HepG2 (cell line): ENCODE results near the gene RPS5. TPM values are rescaled to one million over a fixed set of nuclear protein-coding genes. Genes with fewer than 3 reads are reported as not detected.

ENCODE experiments used
- ARNT ChIP-seq: fragments of 450-650 bp; IDR thresholded peaks from 2 replicates; pipeline ENCODE4 v1.6.1; 2017
- FLYWCH1 ChIP-seq: sonication (generic); formaldehyde crosslinking; IDR thresholded peaks from 2 replicates; pipeline ENCODE4 v1.8.1; 2023; ENCODE audit warnings: mild to moderate bottlenecking, missing genetic modification reagents
- RFXANK ChIP-seq: IDR thresholded peaks from 2 replicates; pipeline ENCODE4 v1.6.1; 2016
- SNRNP70 ChIP-seq: fragments of 200-400 bp; formaldehyde crosslinking; IDR thresholded peaks from 2 replicates; pipeline ENCODE4 v1.6.1; 2017; ENCODE audit warnings: mild to moderate bottlenecking, low read depth, low read length, moderate library complexity
- SRF ChIP-seq: IDR thresholded peaks from 2 replicates; pipeline ENCODE4 v1.6.1; 2011; ENCODE audit warnings: mild to moderate bottlenecking, low read depth, low read length, moderate library complexity
- STAT5B ChIP-seq: sonication (generic); formaldehyde crosslinking; IDR thresholded peaks from 2 replicates; pipeline ENCODE4 v1.4.0; 2020; ENCODE audit warnings: missing genetic modification reagents
- WIZ ChIP-seq: sonication (generic); formaldehyde crosslinking; IDR thresholded peaks from 2 replicates; pipeline ENCODE4 v1.5.1; 2020; ENCODE audit warnings: mild to moderate bottlenecking, missing genetic modification reagents
- ZNF234 ChIP-seq: sonication (generic); formaldehyde crosslinking; conservative IDR thresholded peaks from 2 replicates; pipeline ENCODE4 v1.5.1; 2020; ENCODE audit warnings: mild to moderate bottlenecking, missing genetic modification reagents
- ZNF317 ChIP-seq: sonication (generic); formaldehyde crosslinking; IDR thresholded peaks from 2 replicates; pipeline ENCODE4 v1.5.0; 2020; ENCODE audit warnings: mild to moderate bottlenecking, missing genetic modification reagents
- ZNF337 ChIP-seq: sonication (generic); formaldehyde crosslinking; IDR thresholded peaks from 2 replicates; pipeline ENCODE4 v1.5.1; 2020; ENCODE audit warnings: missing genetic modification reagents, low read depth, mild to moderate bottlenecking, borderline replicate concordance
- ZNF552 ChIP-seq: sonication (generic); formaldehyde crosslinking; IDR thresholded peaks from 2 replicates; pipeline ENCODE4 v1.9.0; 2022; ENCODE audit warnings: missing genetic modification reagents, mild to moderate bottlenecking, borderline replicate concordance
- ZNF577 ChIP-seq: sonication (generic); formaldehyde crosslinking; IDR thresholded peaks from 2 replicates; pipeline ENCODE4 v1.4.0; 2020; ENCODE audit warnings: mild to moderate bottlenecking, low read depth, missing genetic modification reagents, borderline replicate concordance
- polyA plus RNA-seq, 8 experiments: library from polyadenylated mRNA; depleted of rRNA in 3 of 8; stranded (reverse) in 7 of 8; unstranded in 1 of 8; fragments of >200 nt; fragmentation: Illumina TruSeq in 4 of 8; extraction: Trizol in 4 of 8; gene quantifications; 2 replicates each; pipeline versions ENCODE4 v1.2.1 to v1.2.3, GENCODE V29; 2011 to 2016; ENCODE audit warnings: low read depth in 4 of 8, missing spikeins in 1 of 8, mixed read lengths in 1 of 8; ENCODE audit not compliant: insufficient read depth in 1 of 8
- total RNA-seq, 5 experiments: library from RNA; depleted of rRNA; stranded (reverse); fragments of >200 nt; fragmentation: Illumina TruSeq; extraction: Trizol; gene quantifications; 2 replicates each; pipeline ENCODE4 v1.2.3, GENCODE V29; 2016; ENCODE audit warnings: low read depth in 1 of 5
- TF ChIP-seq, protein P1 (sequence below), 2 experiments: sonication (generic) in 1 of 2; formaldehyde crosslinking in 1 of 2; IDR thresholded peaks; 2 replicates each; pipeline versions ENCODE4 v1.4.0 to v1.6.1; 2016 to 2020; ENCODE audit warnings: borderline replicate concordance in 1 of 2, low read depth in 1 of 2, mild to moderate bottlenecking in 1 of 2, missing genetic modification reagents in 1 of 2
- TF ChIP-seq, protein P2 (sequence below), 2 experiments: IDR thresholded peaks; 2 replicates each; pipeline ENCODE4 v1.6.1; 2011 to 2012; ENCODE audit warnings: low read length in 2 of 2, borderline replicate concordance in 1 of 2, low read depth in 1 of 2, mild to moderate bottlenecking in 1 of 2, moderate library complexity in 1 of 2
- TF ChIP-seq, protein P3 (sequence below): sonication (generic); formaldehyde crosslinking; IDR thresholded peaks from 2 replicates; pipeline ENCODE4 v1.5.0; 2020; ENCODE audit warnings: missing genetic modification reagents
- TF ChIP-seq, protein P4 (sequence below): sonication (generic); formaldehyde crosslinking; IDR thresholded peaks from 2 replicates; pipeline ENCODE4 v1.4.0; 2020; ENCODE audit warnings: low read depth, mild to moderate bottlenecking, missing genetic modification reagents
- TF ChIP-seq, protein P5 (sequence below): sonication (generic); formaldehyde crosslinking; conservative IDR thresholded peaks from 2 replicates; pipeline ENCODE4 v1.8.0; 2022; ENCODE audit warnings: mild to moderate bottlenecking, moderate library complexity, missing genetic modification reagents

Gene RPS5
- total and polyA plus RNA-seq, 2 of the 13 experiments (the other 11 are each of a cell fraction or from before 2014, with no cell fraction given) = 1,544 to 4,408 TPM

DNA sequence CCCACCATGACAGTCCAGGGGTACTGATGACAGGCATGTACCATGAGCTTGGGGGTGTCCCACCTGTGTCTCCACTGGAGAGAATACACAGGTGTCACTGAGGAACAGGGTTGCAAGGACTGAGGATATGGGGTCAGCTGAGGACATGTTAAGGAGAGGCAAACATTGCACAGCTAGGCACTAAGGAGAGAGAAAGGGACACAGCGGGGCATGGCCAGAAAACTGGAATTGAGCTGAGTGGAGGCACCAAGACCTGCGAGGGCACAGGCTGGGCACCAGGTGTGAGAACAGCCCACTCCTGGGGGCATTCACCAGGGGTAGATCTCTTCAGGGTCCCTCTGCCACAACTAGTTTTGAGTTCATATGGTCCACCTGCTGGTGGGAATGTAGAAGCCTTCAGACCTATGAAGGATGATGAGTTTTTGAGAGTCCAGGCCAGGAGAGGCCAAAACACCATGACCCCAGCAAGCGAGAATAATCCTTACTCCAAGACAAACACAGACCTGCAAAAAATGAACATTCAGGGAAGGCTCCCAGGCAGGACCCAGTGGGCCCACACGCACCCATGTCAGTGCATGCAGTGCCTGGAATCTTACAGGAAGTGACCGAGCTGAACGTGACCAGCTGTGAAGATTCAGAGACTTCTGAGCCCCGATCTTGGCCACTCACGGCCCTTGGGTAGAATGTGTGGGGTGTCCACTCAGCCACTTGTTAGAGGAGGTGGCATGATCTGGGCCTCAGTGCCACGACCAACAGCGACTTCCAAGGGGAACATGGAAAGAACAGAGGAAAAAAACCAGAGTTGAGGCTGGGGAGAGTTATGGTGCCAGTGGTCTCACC, 20.0 kb downstream of the RPS5 start (continued):
- no peak for TF ChIP-seq ZNF577 (CRISPR knock-in tag)
- TF ChIP-seq RFXANK (CRISPR knock-in tag) = no peak
- no peak for TF ChIP-seq STAT5B (CRISPR knock-in tag)
- TF ChIP-seq, protein P1, sequence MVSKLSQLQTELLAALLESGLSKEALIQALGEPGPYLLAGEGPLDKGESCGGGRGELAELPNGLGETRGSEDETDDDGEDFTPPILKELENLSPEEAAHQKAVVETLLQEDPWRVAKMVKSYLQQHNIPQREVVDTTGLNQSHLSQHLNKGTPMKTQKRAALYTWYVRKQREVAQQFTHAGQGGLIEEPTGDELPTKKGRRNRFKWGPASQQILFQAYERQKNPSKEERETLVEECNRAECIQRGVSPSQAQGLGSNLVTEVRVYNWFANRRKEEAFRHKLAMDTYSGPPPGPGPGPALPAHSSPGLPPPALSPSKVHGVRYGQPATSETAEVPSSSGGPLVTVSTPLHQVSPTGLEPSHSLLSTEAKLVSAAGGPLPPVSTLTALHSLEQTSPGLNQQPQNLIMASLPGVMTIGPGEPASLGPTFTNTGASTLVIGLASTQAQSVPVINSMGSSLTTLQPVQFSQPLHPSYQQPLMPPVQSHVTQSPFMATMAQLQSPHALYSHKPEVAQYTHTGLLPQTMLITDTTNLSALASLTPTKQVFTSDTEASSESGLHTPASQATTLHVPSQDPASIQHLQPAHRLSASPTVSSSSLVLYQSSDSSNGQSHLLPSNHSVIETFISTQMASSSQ (IDR thresholded peaks at IDR 0.05; ENCODE audit: low read depth) = no peak
- TF ChIP-seq, protein P1 (CRISPR knock-in tag; IDR thresholded peaks at IDR 0.05; ENCODE audit: borderline replicate concordance) = no peak
- no peak for TF ChIP-seq WIZ (CRISPR knock-in tag)
- TF ChIP-seq SRF = no peak
- no peak for TF ChIP-seq ZNF234
- no peak for TF ChIP-seq ARNT
- no peak for TF ChIP-seq SNRNP70
- TF ChIP-seq, protein P2, sequence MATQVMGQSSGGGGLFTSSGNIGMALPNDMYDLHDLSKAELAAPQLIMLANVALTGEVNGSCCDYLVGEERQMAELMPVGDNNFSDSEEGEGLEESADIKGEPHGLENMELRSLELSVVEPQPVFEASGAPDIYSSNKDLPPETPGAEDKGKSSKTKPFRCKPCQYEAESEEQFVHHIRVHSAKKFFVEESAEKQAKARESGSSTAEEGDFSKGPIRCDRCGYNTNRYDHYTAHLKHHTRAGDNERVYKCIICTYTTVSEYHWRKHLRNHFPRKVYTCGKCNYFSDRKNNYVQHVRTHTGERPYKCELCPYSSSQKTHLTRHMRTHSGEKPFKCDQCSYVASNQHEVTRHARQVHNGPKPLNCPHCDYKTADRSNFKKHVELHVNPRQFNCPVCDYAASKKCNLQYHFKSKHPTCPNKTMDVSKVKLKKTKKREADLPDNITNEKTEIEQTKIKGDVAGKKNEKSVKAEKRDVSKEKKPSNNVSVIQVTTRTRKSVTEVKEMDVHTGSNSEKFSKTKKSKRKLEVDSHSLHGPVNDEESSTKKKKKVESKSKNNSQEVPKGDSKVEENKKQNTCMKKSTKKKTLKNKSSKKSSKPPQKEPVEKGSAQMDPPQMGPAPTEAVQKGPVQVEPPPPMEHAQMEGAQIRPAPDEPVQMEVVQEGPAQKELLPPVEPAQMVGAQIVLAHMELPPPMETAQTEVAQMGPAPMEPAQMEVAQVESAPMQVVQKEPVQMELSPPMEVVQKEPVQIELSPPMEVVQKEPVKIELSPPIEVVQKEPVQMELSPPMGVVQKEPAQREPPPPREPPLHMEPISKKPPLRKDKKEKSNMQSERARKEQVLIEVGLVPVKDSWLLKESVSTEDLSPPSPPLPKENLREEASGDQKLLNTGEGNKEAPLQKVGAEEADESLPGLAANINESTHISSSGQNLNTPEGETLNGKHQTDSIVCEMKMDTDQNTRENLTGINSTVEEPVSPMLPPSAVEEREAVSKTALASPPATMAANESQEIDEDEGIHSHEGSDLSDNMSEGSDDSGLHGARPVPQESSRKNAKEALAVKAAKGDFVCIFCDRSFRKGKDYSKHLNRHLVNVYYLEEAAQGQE (IDR thresholded peaks at IDR 0.05; ENCODE audit: borderline replicate concordance in 1 of 2, low read depth in 1 of 2, low read length in 2 of 2) = no peak
- no peak for TF ChIP-seq ZNF552 (CRISPR knock-in tag)
- TF ChIP-seq ZNF317 = no peak
- TF ChIP-seq FLYWCH1 (CRISPR knock-in tag) = no peak
- TF ChIP-seq, protein P3, sequence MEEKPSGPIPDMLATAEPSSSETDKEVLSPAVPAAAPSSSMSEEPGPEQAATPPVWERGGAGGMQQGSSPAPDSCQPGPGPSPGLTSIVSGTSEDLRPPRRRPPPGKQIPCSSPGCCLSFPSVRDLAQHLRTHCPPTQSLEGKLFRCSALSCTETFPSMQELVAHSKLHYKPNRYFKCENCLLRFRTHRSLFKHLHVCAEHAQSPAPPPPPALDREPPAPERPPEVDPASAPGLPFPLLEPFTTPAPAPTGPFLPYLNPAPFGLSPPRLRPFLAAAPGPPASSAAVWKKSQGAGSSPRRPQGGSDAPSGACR (CRISPR knock-in tag) = no peak
- TF ChIP-seq, protein P4, sequence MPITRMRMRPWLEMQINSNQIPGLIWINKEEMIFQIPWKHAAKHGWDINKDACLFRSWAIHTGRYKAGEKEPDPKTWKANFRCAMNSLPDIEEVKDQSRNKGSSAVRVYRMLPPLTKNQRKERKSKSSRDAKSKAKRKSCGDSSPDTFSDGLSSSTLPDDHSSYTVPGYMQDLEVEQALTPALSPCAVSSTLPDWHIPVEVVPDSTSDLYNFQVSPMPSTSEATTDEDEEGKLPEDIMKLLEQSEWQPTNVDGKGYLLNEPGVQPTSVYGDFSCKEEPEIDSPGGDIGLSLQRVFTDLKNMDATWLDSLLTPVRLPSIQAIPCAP = no peak
- TF ChIP-seq ZNF337 = no peak
- TF ChIP-seq, protein P5, sequence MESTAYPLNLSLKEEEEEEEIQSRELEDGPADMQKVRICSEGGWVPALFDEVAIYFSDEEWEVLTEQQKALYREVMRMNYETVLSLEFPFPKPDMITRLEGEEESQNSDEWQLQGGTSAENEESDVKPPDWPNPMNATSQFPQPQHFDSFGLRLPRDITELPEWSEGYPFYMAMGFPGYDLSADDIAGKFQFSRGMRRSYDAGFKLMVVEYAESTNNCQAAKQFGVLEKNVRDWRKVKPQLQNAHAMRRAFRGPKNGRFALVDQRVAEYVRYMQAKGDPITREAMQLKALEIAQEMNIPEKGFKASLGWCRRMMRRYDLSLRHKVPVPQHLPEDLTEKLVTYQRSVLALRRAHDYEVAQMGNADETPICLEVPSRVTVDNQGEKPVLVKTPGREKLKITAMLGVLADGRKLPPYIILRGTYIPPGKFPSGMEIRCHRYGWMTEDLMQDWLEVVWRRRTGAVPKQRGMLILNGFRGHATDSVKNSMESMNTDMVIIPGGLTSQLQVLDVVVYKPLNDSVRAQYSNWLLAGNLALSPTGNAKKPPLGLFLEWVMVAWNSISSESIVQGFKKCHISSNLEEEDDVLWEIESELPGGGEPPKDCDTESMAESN (CRISPR knock-in tag) = no peak
